IgD-negative memory B cell (primary cell): Measurements from ENCODE around the gene PROP1. TPM values are rescaled to one million over a fixed set of nuclear protein-coding genes. Genes with fewer than 3 reads are reported as not detected.
"Not testable (repeated sequence)": the region's sequence is repeated elsewhere in the genome, so short reads cannot be mapped to it uniquely, and the experiment has no call there.

Experiments
- H3K27ac Mint-ChIP-seq, 3 donors: one replicate each; pipeline ENCODE4 v1.8.0; 2020 to 2022; ENCODE audit warnings: mild to moderate bottlenecking in 3 of 3, mixed read lengths in 3 of 3, moderate library complexity in 1 of 3
- H3K27me3 Mint-ChIP-seq: one replicate; pipeline ENCODE4 v1.8.0; 2021; ENCODE audit warnings: mixed read lengths
- H3K36me3 Mint-ChIP-seq: one replicate; pipeline ENCODE4 v1.8.0; 2020; ENCODE audit warnings: mild to moderate bottlenecking, mixed read lengths
- H3K4me1 Mint-ChIP-seq, 3 donors: one replicate each; pipeline ENCODE4 v1.8.0; 2020 to 2022; ENCODE audit warnings: mixed read lengths in 3 of 3, mild to moderate bottlenecking in 1 of 3
- H3K4me3 Mint-ChIP-seq, 4 donors: one replicate each; pipeline ENCODE4 v1.8.0; 2020 to 2022; ENCODE audit warnings: mild to moderate bottlenecking in 4 of 4, mixed read lengths in 4 of 4, moderate library complexity in 3 of 4
- H3K9me3 Mint-ChIP-seq, 3 donors: one replicate each; pipeline ENCODE4 v1.8.0; 2020 to 2021; ENCODE audit warnings: mixed read lengths in 3 of 3, mild to moderate bottlenecking in 1 of 3
- polyA plus RNA-seq: library from polyadenylated mRNA; unstranded; fragments of 300-500 nt; fragmentation: Illumina TruSeq; gene quantifications from one replicate; pipeline ENCODE4 v1.2.3, GENCODE V29; 2021

PROP1 gene
- polyA plus RNA-seq, 1 donor from 2014 or later = not detected

DNA sequence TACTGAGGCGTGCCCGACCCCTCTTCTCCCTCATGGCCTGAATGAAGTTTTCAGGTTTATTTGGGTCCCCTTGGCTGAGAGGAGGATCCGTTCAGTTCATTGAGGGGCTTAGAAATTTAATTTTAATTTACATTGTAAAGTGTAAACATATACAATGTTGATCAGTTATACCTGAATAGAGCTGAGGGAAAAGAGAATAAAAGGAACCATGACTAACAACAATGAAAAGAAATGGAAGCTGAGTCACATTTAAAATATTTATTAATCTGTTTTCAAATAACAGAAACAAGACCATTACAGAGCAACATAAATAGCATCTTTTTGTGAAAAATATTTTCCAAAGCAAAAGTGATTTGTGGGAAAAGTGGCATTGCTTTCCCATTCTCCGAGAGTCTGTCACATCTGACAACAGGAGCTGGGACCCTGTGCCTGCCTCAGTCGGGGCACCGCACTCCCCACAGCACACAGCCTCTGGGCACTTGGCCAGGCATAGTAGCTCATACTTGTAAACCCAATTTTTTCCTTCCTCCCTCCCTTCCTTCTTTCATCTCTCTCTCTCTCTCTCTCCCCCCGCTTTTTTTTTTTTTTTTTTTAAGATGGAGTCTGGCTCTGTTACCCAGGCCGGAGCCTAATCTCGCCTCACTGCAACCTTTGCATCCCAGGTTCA, 28.7 kb downstream of the PROP1 start:
- Mint-ChIP-seq H3K9me3 (peaks cover 0 to 8% (median 0%) of the 10 kb centered on the region in 3 donors), H3K36me3 (no peaks in the 10 kb centered on the region)

GRCh38 chr5:177966839-177967166, 29.2 kb downstream of the PROP1 start:
- Mint-ChIP-seq H3K4me1 (peaks cover 0 to 2% (median 0%) of the 10 kb centered on the region in 3 donors), H3K27ac (no peak overlapping the region)

More for the DNA sequence above, 28.7 kb downstream of the PROP1 start:
- Mint-ChIP-seq H3K4me1 (peaks cover 0 to 2% (median 0%) of the 10 kb centered on the region in 3 donors), H3K27ac (no peak overlapping the region), H3K27me3 (no peaks in the 10 kb centered on the region), H3K4me3 (no peak overlapping the region)

DNA sequence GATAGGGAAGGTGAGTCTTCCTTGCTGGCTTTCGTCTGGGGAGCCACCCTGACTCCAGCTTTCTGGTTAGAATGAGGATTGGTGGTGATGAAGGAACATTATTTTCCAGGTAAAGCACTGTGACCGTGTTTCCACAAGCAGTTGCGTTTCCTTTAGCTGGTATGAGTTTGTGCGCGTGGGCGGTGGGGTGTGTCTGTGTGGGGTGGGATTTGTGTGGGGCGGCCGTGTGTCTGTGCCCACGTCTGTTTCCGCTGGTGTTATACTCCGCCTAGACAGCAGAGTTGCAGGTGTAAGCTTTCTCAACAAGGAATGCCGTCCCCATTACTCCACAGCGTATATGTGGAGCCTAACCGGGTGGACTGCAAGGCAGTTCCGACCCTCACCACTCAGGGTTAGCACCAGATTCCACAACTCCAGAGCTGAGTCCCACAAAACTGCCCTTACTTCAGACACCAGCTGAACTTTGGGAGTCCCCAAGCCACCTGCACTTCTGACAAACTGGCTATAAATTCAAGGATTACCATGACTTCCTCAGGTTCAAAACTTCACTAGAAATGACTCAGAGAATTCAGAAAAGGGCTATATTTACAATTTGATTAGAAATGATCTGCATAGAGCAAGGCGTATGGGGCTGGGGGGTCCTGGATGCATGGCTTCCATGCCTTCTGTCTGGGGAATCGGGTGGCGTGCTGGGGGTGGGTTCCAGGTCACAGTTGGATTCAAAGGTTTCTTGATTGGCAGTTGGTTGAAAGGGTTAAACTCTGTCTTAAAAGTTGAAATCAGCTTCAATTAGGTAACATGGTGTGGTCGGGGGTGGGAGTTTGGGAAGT, 29.8 kb downstream of the PROP1 start:
- no peak overlapping the region for H3K27ac Mint-ChIP-seq
- peaks cover 0 to 2% (median 0%) of the 10 kb centered on the region in 3 donors for H3K4me1 Mint-ChIP-seq
- H3K9me3 Mint-ChIP-seq = peaks cover 0 to 4% (median 0%) of the 10 kb centered on the region in 3 donors
- no peaks in the 10 kb centered on the region for H3K27me3 Mint-ChIP-seq
- H3K4me3 Mint-ChIP-seq = no peak overlapping the region
- no peaks in the 10 kb centered on the region for H3K36me3 Mint-ChIP-seq

More at GRCh38 chr5:177966839-177967166, 29.2 kb downstream of the PROP1 start:
- H3K36me3 Mint-ChIP-seq = no peaks in the 10 kb centered on the region
- H3K27me3 Mint-ChIP-seq = no peaks in the 10 kb centered on the region
- no peak overlapping the region for H3K4me3 Mint-ChIP-seq
- peaks cover 0 to 8% (median 0%) of the 10 kb centered on the region in 3 donors for H3K9me3 Mint-ChIP-seq

- peaks cover 2% of the 10 kb centered on the region for H3K36me3 Mint-ChIP-seq
- peaks cover 0 to 2% (median 0%) of the 10 kb centered on the region in 3 donors for H3K4me1 Mint-ChIP-seq
- H3K27ac Mint-ChIP-seq = no peak overlapping the region
- no peaks in the 10 kb centered on the region for H3K9me3 Mint-ChIP-seq
- no peak overlapping the region for H3K4me3 Mint-ChIP-seq
- no peaks in the 10 kb centered on the region for H3K27me3 Mint-ChIP-seq
Measured at GRCh38 chr5:177964471-177964870, 31.6 kb downstream of the PROP1 start.

DNA sequence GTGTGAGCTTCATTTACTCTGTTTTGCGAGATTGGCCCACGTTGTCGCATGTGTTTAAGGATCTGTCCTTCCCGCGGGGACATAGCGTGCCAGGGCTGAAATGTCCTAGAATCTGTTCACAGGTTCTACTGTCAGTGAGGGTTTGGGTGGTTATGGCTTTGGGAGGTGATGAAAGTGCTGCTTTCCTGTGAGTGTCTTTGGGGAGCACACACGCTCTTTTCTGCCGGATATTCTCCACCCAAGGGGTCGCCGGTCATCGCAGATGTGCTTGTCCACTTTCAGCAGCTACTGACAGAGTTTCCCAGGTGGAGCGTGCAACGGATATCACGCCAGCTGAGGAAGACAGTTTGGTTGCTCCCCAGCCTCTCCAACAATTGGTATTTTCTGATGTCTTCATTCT, 32.1 kb downstream of the PROP1 start:
- H3K27ac Mint-ChIP-seq = no peak overlapping the region
- H3K27me3 Mint-ChIP-seq = no peaks in the 10 kb centered on the region
- peaks cover 2% of the 10 kb centered on the region for H3K36me3 Mint-ChIP-seq
- no peaks in the 10 kb centered on the region for H3K9me3 Mint-ChIP-seq
- H3K4me3 Mint-ChIP-seq = no peak overlapping the region
- peaks cover 0 to 2% (median 0%) of the 10 kb centered on the region in 3 donors for H3K4me1 Mint-ChIP-seq

DNA sequence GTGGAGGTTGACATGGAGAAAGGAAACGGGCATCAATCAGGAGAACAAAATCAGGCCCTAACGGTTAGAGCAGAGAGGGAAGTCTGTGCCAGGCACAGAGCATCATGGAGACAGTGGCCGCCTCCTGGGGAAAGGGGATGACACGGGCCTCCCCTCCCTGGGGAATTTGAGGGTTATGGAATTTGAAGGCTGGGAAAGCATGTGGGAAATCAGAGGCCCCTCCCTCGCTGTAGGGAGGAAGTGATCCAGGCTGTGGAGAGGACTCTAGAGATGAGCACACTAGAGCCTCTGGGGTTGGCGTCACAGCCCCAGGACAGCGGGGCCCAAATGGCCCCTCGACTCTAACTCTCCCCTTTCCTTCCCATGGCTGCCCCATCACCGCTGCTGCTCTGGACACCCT, 36.7 kb downstream of the PROP1 start:
- Mint-ChIP-seq H3K4me3 (no peak overlapping the region), H3K36me3 (peaks cover 11% of the 10 kb centered on the region), H3K4me1 (no peaks in the 10 kb centered on the region), H3K27ac (no peak overlapping the region), H3K9me3 (no peaks in the 10 kb centered on the region), H3K27me3 (peaks cover 2% of the 10 kb centered on the region)

- peaks cover 2% of the 10 kb centered on the region for H3K27me3 Mint-ChIP-seq
- H3K4me3 Mint-ChIP-seq = no peak overlapping the region
- peaks cover 11% of the 10 kb centered on the region for H3K36me3 Mint-ChIP-seq
- no peak overlapping the region for H3K27ac Mint-ChIP-seq
- H3K9me3 Mint-ChIP-seq = no peaks in the 10 kb centered on the region
- H3K4me1 Mint-ChIP-seq = no peaks in the 10 kb centered on the region
Measured at GRCh38 chr5:177958696-177959095, 37.3 kb downstream of the PROP1 start.

- Mint-ChIP-seq H3K27me3 (peaks cover 2% of the 10 kb centered on the region), H3K27ac (no peak overlapping the region), H3K4me3 (no peak overlapping the region), H3K4me1 (no peaks in the 10 kb centered on the region), H3K36me3 (peaks cover 11% of the 10 kb centered on the region), H3K9me3 (no peaks in the 10 kb centered on the region)
Measured at GRCh38 chr5:177957241-177957640, 38.8 kb downstream of the PROP1 start.

GRCh38 chr5:177953101-177953500, 42.9 kb downstream of the PROP1 start:
- H3K9me3 Mint-ChIP-seq, H3K4me1 Mint-ChIP-seq, H3K36me3 Mint-ChIP-seq, H3K27ac Mint-ChIP-seq, H3K4me3 Mint-ChIP-seq, H3K27me3 Mint-ChIP-seq: not testable (repeated sequence)

GRCh38 chr5:177949656-177950055, 46.4 kb downstream of the PROP1 start:
- H3K36me3 Mint-ChIP-seq, H3K4me1 Mint-ChIP-seq, H3K9me3 Mint-ChIP-seq: not testable (repeated sequence)

DNA sequence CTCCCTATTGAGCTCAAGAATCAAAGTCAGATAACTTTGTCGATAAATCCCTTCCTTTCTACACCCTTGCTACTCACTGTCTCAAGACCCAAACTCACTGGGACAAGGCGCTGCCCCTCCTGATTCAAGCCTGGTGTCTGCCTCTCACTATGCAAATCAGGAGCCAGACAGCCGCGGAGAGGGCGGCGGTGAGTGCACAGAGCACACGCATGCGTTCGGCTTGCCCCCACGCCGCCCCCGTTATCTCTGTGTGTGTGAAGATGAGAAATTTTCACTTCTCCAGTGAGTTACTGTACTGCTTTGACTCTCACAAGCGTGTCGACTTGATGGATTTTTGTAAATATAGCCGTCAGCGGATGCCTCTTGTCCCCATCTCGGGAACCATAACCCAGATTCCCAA, 47.0 kb downstream of the PROP1 start:
- not testable (repeated sequence) for H3K36me3 Mint-ChIP-seq, H3K9me3 Mint-ChIP-seq, H3K27ac Mint-ChIP-seq, H3K27me3 Mint-ChIP-seq, H3K4me1 Mint-ChIP-seq
- H3K4me3 Mint-ChIP-seq = peak overlapping the region in 2 of 4 donors; percentile 48 to 87

More at GRCh38 chr5:177949656-177950055, 46.4 kb downstream of the PROP1 start:
- not testable (repeated sequence) for H3K27me3 Mint-ChIP-seq, H3K4me3 Mint-ChIP-seq, H3K27ac Mint-ChIP-seq

GRCh38 chr5:177947912-177948311, 48.1 kb downstream of the PROP1 start:
- H3K36me3 Mint-ChIP-seq, H3K4me1 Mint-ChIP-seq, H3K27me3 Mint-ChIP-seq, H3K9me3 Mint-ChIP-seq: not testable (repeated sequence)
- H3K4me3 Mint-ChIP-seq = peak overlapping the region in 1 of 4 donors; percentile 12
- H3K27ac Mint-ChIP-seq = peak overlapping the region in 1 of 3 donors; percentile 62

DNA sequence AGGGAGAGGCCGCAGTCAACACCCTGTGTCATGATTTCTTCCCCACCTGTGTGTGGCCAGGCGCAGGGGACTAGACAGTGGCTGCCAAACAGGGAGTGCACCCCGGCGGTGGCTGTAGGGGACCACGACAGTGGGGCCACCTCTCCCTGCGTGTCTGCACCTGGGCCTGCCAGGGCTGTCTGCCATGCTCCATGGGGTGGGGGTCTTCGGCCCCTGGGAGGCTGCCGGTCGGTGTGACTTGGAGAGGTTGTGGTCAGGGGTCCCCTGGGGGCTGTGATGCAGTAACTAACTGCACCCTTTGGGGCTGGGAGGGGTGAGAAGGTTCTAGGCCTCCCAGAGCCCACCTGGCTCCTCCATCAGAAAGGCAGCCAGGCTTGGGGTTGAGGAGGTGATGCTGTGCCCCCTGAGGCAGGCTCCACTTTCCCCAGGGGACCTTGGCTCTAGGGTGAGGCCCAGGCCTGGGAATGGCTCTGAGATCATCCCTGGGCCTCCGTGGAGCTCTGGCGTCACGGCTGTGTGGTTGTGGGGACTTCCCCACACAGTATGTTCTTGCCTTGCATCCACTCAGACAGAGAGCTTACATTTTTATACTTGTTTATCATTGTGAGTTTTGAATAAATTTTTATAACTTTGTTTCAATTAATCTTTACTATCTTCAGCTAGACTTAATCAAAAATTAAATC, 50.3 kb downstream of the PROP1 start:
- H3K36me3 Mint-ChIP-seq, H3K4me1 Mint-ChIP-seq, H3K27me3 Mint-ChIP-seq, H3K9me3 Mint-ChIP-seq: not testable (repeated sequence)
- peak overlapping the region in 3 of 4 donors; percentile 70 to 88 (median 80) for H3K4me3 Mint-ChIP-seq
- H3K27ac Mint-ChIP-seq = peak overlapping the region in 1 of 3 donors; percentile 84

DNA sequence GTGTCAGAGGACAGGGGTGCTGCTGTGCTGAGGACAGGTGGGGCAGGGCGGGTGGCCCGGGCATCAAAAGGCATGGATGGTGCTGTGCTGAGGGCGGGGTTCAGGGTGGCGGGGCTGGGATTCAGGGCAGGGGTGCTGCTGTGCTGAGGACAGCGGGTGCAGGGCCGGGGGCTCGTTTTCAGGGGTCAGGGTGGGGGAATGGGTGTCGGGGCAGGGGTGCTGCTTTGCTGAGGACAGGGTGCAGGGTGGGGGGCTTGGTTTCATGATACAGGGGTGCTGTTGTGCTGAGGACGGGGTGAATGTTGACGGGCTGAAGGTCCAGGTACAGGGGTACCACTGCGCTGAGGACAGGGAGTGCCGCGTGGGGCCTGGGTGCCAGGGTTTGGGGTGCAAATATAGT, 50.9 kb downstream of the PROP1 start:
- Mint-ChIP-seq H3K4me3 (peak overlapping the region; percentile 61 to 88 (median 75)), H3K27ac (peak overlapping the region in 1 of 3 donors; percentile 84)
- not testable (repeated sequence) for H3K4me1 Mint-ChIP-seq, H3K27me3 Mint-ChIP-seq, H3K9me3 Mint-ChIP-seq, H3K36me3 Mint-ChIP-seq
